Brain microvascular endothelial cell (primary cell): ENCODE measurements around the gene CCDC138.
A peak's percentile ranks its signal among the peaks of the same experiment; 100 is the strongest.
"Not testable (repeated sequence)": the region's sequence is repeated elsewhere in the genome, so short reads cannot be mapped to it uniquely, and the experiment has no call there.

Source experiments
- DNase-seq: peaks from one replicate; pipeline ENCODE4 v3.0.0-alpha.2; 2020
- H3K27ac ChIP-seq: fragments of 250-450 bp; sonication (Bioruptor Pico); 2 replicates; pipeline ENCODE4 v1.5.1; 2020; ENCODE audit warnings: mild to moderate bottlenecking, moderate library complexity
- H3K27me3 ChIP-seq: fragments of 250-450 bp; sonication (Bioruptor Pico); replicated peaks from 2 replicates; pipeline ENCODE4 v1.5.1; 2020; ENCODE audit warnings: mild to moderate bottlenecking
- H3K36me3 ChIP-seq: fragments of 250-450 bp; sonication (Bioruptor Pico); replicated peaks from 2 replicates; pipeline ENCODE4 v1.5.1; 2020; ENCODE audit warnings: mild to moderate bottlenecking
- H3K4me3 ChIP-seq: 2 replicates; pipeline ENCODE4 v1.5.1; 2011; ENCODE audit warnings: low read depth, mild to moderate bottlenecking, control low read depth, low read length, moderate library complexity
- CTCF ChIP-seq: IDR thresholded peaks from 2 replicates; pipeline ENCODE4 v1.5.1; 2011; ENCODE audit warnings: low read depth, mild to moderate bottlenecking, moderate library complexity, low read length, control low read depth, inconsistent platforms; ENCODE audit errors: missing control alignments
- in situ Hi-C: cut with HindIII; loops from 2 replicates; pipeline ENCODE4 v1.10.0; 2017; ENCODE audit warnings: low sequenced_read_pairs, low pct_ligation_motif_present

The CCDC138 gene

GRCh38 chr2:108786354-108787215 is at the start of gene CCDC138:
TSS of gene CCDC138 (plus strand) at chr2:108786771. CDS start at chr2:108786823, 52 bp downstream.
- H3K4me3 ChIP-seq, result peak within 1 kb of the TSS; percentile 64
- TF ChIP-seq CTCF, result no peak
- H3K27me3 ChIP-seq, result no peaks in the 10 kb centered on the region
- H3K36me3 ChIP-seq, result peaks cover 19% of the 10 kb centered on the region
- H3K27ac ChIP-seq, result peak within 1 kb of the TSS; percentile 94
- DNase-seq, result peak; percentile 84
- in situ Hi-C loops, result no loop called here

- in situ Hi-C loops, H3K27ac ChIP-seq, H3K27me3 ChIP-seq, H3K36me3 ChIP-seq, H3K4me3 ChIP-seq, DNase-seq: not testable (repeated sequence)
Measured at GRCh38 chr2:108757973-108758372, 28.6 kb upstream of the CCDC138 start.

DNA sequence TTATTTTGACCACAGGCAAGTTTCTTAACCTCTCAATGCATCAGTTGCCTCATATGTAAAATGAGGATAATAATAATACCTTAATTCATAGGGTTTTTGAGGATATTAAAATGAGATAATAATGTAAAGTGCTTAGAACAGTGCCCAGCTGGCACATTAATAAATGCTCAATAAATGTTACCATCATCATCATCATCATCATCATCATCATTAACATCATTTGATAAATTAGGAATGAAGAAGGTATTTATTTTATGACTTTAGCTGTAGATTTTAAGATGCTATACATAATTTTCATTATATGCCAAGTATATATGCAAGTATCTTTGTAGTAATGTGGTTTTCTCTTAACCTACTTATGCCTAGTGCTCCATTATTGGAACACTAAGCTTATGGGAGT is 24.0 kb upstream of the CCDC138 start:
- H3K27ac ChIP-seq, DNase-seq, H3K27me3 ChIP-seq, H3K4me3 ChIP-seq, in situ Hi-C loops: not testable (repeated sequence)
- peaks cover 31% of the 10 kb centered on the region for H3K36me3 ChIP-seq

GRCh38 chr2:108766671-108767070 is 19.9 kb upstream of the CCDC138 start:
- H3K4me3 ChIP-seq, H3K27me3 ChIP-seq, DNase-seq, H3K27ac ChIP-seq, in situ Hi-C loops: not testable (repeated sequence)
- peaks cover 35% of the 10 kb centered on the region for H3K36me3 ChIP-seq

DNA sequence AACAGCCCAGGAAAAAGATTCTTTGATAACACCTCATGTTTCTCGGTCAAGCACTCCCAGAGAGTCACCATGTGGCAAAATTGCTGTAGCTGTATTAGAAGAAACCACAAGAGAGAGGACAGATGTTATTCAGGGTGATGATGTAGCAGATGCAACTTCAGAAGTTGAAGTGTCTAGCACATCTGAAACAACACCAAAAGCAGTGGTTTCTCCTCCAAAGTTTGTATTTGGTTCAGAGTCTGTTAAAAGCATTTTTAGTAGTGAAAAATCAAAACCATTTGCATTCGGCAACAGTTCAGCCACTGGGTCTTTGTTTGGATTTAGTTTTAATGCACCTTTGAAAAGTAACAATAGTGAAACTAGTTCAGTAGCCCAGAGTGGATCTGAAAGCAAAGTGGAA is 18.7 kb upstream of the CCDC138 start:
- DNase-seq, H3K27me3 ChIP-seq, in situ Hi-C loops, H3K4me3 ChIP-seq, H3K27ac ChIP-seq: not testable (repeated sequence)
- peaks cover 44% of the 10 kb centered on the region for H3K36me3 ChIP-seq

GRCh38 chr2:108776475-108776874 is 10.1 kb upstream of the CCDC138 start:
- no peak overlapping the region for H3K27ac ChIP-seq
- in situ Hi-C loops, result no loop called here
- peaks cover 40% of the 10 kb centered on the region for H3K36me3 ChIP-seq
- no peak for TF ChIP-seq CTCF
- H3K4me3 ChIP-seq, result no peak overlapping the region
- DNase-seq, result no peak
- no peaks in the 10 kb centered on the region for H3K27me3 ChIP-seq

- Histone ChIP-seq H3K4me3 (no peak overlapping the region), H3K27ac (no peak overlapping the region), H3K36me3 (peaks cover 35% of the 10 kb centered on the region), H3K27me3 (no peaks in the 10 kb centered on the region)
- in situ Hi-C loops, result no loop called here
- DNase-seq, result no peak
- TF ChIP-seq CTCF, result no peak
Measured at GRCh38 chr2:108778857-108779256, 7.7 kb upstream of the CCDC138 start.

DNA sequence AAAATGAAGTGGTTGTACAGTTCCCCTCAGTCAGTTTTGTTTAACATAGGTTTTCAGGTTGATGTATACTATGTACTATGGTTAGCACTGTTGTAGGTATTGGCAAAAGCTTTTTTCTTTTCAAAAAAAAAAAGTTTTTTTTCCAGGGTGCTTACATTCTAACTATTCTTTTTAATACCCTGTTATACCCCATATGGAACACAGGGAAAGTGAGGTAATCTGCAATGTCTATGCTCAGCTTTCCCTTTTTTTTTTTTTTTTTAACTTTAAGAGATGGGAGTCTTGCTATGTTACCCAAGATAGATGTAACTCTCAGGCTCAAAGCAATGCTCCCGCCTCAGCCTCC is 590 bp upstream of the CCDC138 start:
- Histone ChIP-seq H3K27me3 (no peaks in the 10 kb centered on the region), H3K36me3 (peaks cover 19% of the 10 kb centered on the region), H3K4me3 (peak overlapping the region; percentile 64), H3K27ac (peak overlapping the region; percentile 94)
- in situ Hi-C loops, result no loop called here
- DNase-seq, result no peak
- TF ChIP-seq CTCF, result no peak
